GM19467 (cell line): ENCODE results near the gene TFB2M.
"Not testable (repeated sequence)": the region's sequence is repeated elsewhere in the genome, so short reads cannot be mapped to it uniquely, and the experiment has no call there.

Source experiments
- ATAC-seq: cut with Tn5 transposase; IDR thresholded peaks from one replicate; pipeline ENCODE4 v1.9.1; 2021; ENCODE audit warnings: mild to moderate bottlenecking, moderate library complexity; ENCODE audit not compliant: unreplicated experiment

Gene TFB2M

GRCh38 chr1:246566128-246566812 is at the start of gene TFB2M, which contains the start of gene CNST:
Gene TFB2M, minus strand, starts transcription at chr1:246566261. Its CDS starts 123 bp downstream, at chr1:246566138.
Gene CNST, plus strand, starts transcription at chr1:246566456. Its CDS starts 25,107 bp downstream, at chr1:246591563.
- peak; percentile 96 for ATAC-seq

DNA sequence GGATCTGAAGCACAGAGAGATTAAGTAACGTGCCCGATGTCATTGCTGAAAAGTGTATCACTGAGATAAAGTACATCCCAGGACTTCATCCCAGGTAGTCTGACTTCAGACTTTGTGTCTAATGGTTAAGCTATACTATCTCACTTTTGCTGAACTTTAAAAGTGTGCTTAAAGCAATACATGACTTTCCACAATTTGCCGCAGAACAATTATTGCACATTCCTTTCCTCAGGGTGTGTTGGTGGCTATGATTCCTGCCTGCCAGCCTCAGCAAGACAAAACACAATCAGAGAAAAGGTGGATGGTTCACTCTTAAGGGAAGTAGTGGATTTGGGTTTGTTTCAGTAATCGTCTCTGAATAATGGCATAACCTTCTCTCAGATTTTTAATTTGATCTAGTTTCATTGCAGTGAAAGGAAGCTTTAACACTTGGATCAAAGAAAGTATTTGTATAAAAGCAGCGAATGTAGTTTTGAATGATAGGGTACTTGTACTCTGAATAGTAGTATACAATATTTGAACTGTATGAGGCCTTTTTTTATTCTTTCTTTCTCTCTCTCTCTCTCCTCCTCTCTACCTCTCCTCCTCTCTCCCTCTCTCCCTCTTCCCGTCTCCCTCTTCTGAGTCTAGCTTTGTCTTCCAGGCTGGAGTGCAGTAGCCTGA is 47.2 kb upstream of the TFB2M start:
- no peak for ATAC-seq

- ATAC-seq = no peak
Measured at GRCh38 chr1:246609632-246610031, 43.6 kb upstream of the TFB2M start.

GRCh38 chr1:246608616-246609376 is 42.7 kb upstream of the TFB2M start:
- ATAC-seq = no peak

DNA sequence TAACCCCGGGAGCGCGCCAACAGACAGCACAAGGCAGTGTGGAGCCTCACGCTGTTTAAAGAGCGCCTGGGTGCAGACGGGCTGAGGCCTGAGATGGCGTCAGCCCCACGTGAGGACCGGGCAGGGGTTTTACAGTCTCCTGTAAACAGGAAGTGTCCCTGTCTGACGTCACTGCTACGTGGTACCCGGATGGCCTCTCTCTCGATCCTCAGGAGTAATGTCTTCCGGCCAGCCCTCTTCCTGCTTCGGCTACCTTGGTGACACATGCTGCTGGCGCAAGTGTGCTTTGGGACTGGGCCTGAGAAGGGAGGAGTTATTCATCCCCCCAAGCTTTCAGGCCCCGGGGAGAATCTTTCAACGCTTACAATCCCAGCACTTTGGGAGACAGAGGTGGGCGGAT is 41.4 kb upstream of the TFB2M start:
- ATAC-seq = no peak

DNA sequence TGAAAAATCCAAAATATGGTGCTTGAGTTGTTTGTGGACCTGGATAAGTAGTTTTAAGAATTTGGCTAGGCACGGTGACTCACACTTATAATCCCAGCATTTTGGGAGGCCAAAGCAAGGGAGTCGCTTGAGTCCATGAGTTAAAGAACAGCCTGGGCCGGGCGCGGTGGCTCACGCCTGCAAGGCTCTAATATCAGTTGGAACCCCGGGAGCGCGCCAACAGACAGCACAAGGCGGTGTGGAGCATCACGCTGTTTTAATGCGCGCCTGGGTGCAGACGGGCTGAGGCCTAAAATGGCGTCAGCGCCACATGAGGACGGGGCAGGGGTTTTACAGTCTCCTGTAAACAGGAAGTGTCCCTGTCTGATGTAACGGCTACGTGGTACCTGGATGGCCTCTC is 39.2 kb upstream of the TFB2M start:
- not testable (repeated sequence) for ATAC-seq

GRCh38 chr1:246602194-246602593 is 36.1 kb upstream of the TFB2M start:
- ATAC-seq = no peak

- no peak for ATAC-seq
Measured at GRCh38 chr1:246600579-246600978, 34.5 kb upstream of the TFB2M start.

DNA sequence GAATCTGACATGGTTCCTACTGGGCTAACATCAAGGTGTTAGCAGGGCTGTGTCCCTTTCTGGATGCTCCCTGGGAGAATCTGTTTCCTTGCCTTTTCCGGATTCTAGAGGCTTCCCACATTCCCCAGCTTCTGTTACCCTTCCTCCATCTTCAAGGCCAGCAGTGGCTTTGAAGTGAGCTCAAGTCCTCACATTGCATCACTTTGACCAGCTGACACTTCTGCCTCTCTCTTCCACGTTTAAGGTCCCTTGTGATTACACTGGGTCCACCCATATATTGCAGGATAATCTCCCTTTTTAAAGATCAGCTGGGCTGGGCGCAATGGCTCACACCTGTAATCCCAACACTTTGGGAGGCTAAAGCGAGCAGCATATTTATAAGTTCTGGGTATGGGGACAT is 33.3 kb upstream of the TFB2M start:
- no peak for ATAC-seq

GRCh38 chr1:246597971-246598370 is 31.9 kb upstream of the TFB2M start:
- no peak for ATAC-seq

DNA sequence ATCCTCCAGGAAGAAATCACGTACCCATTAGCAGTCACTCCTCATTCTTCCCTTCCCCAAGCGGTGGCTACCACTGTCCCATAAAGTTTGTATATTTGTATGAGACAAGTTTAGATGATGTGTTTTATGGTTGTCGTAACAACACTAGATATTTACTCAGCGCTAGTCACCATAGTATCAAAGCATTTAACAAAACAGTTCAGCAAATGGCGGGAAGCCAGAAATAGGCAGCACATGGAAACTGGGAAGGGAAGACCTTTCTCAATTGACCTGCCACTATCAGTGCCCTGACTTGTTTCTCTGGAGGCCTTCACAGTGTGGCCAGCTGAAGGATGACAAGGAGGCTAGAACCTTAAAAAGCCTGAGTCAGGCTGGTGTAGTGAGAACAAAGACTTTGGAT is 31.3 kb upstream of the TFB2M start:
- ATAC-seq = no peak

GRCh38 chr1:246595146-246595545 is 29.1 kb upstream of the TFB2M start:
- no peak for ATAC-seq

GRCh38 chr1:246592695-246593094 is 26.6 kb upstream of the TFB2M start:
- no peak for ATAC-seq

- no peak for ATAC-seq
Measured at GRCh38 chr1:246591958-246592357, 25.9 kb upstream of the TFB2M start.

GRCh38 chr1:246591504-246591903 is 25.4 kb upstream of the TFB2M start:
- peak; percentile 90 for ATAC-seq

GRCh38 chr1:246591047-246591446 is 25.0 kb upstream of the TFB2M start:
- ATAC-seq = peak; percentile 27

DNA sequence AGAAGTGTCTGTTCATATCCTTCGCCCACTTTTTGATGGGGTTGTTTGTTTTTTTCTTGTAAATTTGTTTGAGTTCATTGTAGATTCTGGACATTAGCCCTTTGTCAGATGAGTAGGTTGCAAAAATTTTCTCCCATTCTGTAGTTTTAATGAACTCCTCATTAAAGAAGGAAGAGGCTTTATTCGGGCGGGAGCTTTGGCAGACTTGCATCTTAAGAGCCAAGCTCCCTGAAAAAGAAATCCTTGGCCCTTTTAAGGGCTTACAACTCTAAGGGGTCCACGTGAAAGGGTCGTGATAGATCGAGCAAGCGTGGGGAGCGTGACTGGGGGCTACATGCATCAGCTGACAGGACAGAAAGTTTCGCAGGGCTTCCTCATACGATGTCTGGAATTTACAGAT is 23.9 kb upstream of the TFB2M start:
- ATAC-seq = not testable (repeated sequence)

- no peak for ATAC-seq
Measured at GRCh38 chr1:246588159-246588721, 22.2 kb upstream of the TFB2M start.

DNA sequence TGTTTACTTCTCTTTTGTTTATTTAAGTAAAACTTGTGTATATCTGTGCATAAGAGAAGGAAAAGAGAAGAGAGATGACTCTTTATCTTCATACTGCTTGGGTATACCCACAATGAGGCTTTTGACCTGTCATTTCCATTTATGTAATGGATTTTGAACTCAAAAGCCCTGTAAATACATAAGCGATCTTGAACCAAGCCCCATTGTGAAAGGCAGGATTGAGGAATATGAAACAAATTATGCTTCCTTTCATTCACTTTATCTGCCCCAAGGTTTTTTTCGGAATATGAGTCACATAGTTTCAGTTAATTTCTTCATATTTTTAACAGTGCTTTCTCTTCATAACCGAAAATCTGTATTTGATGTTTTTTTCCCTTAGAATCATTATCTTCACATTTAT is 21.5 kb upstream of the TFB2M start:
- ATAC-seq = no peak

DNA sequence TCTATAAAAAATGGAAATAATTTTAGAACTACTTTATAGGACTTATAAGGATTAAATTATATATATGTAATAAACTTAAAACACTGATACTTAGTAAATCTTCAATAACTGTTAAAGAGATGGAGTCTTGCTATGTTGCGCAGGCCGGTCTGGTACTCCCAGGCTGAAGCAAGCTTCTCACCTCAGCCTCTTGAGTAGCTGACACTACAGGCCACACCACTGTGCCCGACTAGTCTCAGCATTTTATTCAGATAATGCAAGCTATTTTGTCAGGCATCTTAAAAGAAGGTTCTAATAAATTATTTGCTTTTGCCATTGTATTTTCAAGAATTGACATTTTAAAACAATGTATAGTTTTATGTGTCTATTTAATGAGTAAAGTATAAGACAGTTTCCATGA is 21.0 kb upstream of the TFB2M start:
- ATAC-seq = no peak

- ATAC-seq = no peak
Measured at GRCh38 chr1:246583448-246584185, 17.6 kb upstream of the TFB2M start.
